Measurements from ENCODE around the gene DBNDD1. TPM values are rescaled to one million over a fixed set of nuclear protein-coding genes. Genes with fewer than 3 reads are reported as not detected.

The DBNDD1 gene
- total and polyA plus RNA-seq, 2 donors (not counting 1 experiment from before 2014, with no cell fraction given): 3.1 to 72.1 TPM

DNA sequence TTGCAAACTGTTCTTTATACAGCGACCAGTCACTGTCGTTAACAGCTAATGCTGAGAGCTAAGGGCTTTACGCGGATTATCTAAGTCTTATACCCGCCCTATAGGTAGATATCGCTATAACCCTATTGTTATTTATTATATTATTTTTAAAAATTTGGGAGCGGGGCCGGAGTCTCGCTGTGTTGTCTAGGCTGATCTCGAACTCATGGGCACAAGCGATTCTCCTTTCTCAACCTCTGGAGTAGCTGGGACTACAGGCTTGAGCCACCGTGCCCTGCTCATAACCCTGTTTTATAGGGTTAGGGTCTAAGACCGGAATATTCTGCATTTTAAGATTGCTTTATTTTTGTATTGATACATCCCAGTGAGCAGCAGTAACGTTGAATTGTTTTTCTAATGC lies 46.0 kb downstream of the DBNDD1 start:
- Mint-ChIP-seq H3K9me3 (ENCODE audit: insufficient read depth) (no peaks in the 10 kb centered on the region), H3K4me3 (peak overlapping the region; percentile 99), H3K27ac (peak overlapping the region; percentile 98), H3K4me1 (peaks cover 44% of the 10 kb centered on the region), H3K27me3 (no peaks in the 10 kb centered on the region)
- peak overlapping the region; percentile 41 to 97 (median 82) for H3K4me3 ChIP-seq (ENCODE audit: control extremely low read depth in 1 of 5, extremely low read depth in 1 of 5, insufficient read depth in 1 of 5, low read depth in 2 of 5, low read length in 4 of 5)
- TF ChIP-seq, protein P1, sequence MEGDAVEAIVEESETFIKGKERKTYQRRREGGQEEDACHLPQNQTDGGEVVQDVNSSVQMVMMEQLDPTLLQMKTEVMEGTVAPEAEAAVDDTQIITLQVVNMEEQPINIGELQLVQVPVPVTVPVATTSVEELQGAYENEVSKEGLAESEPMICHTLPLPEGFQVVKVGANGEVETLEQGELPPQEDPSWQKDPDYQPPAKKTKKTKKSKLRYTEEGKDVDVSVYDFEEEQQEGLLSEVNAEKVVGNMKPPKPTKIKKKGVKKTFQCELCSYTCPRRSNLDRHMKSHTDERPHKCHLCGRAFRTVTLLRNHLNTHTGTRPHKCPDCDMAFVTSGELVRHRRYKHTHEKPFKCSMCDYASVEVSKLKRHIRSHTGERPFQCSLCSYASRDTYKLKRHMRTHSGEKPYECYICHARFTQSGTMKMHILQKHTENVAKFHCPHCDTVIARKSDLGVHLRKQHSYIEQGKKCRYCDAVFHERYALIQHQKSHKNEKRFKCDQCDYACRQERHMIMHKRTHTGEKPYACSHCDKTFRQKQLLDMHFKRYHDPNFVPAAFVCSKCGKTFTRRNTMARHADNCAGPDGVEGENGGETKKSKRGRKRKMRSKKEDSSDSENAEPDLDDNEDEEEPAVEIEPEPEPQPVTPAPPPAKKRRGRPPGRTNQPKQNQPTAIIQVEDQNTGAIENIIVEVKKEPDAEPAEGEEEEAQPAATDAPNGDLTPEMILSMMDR (IDR thresholded peaks at IDR 0.05): no peak
- peak overlapping the region; percentile 98 for H3K4me2 ChIP-seq (replicated peaks; ENCODE audit: low read depth, low read length, poor library complexity, severe bottlenecking)
- intact Hi-C loops (cut with micrococcal nuclease): loop anchor here (2.0 to 5.0 kb wide), 3 partner anchors 16 to 54 kb away; partner anchors contain the start of gene MC1R
- no peak for DNase-seq
- peaks cover 73% of the 10 kb centered on the region for H3K79me2 ChIP-seq (ENCODE audit: control insufficient read depth, insufficient read depth, low read length)
- POLR2A ChIA-PET: interaction anchor here (0.5 kb wide), 1 partner anchor 133 kb away, joined by 6 read pairs; no protein-coding TSS in a partner anchor
- CTCF ChIA-PET: interaction anchor here (1.4 to 1.6 kb wide), 3 partner anchors 23 to 100 kb away, joined by 3 to 5 read pairs (median 3); partner anchors contain the start of genes TCF25 and TUBB3
- peaks cover 30 to 42% of the 10 kb centered on the region in 2 donors for H3K4me1 ChIP-seq (ENCODE audit: control insufficient read depth in 2 of 2, insufficient read depth in 2 of 2, low read length in 2 of 2)
- ATAC-seq (ENCODE audit: low read depth): no peak
- H3K27me3 ChIP-seq (replicated peaks in 1 of 4; ENCODE audit: control extremely low read depth in 1 of 4, control insufficient read depth in 3 of 4, insufficient read depth in 4 of 4, low read length in 3 of 4): no peaks in the 10 kb centered on the region
- peak overlapping the region; percentile 99 for H2AFZ ChIP-seq (ENCODE audit: insufficient read depth, low read depth, low read length, poor library complexity, severe bottlenecking)
- H4K20me1 ChIP-seq (ENCODE audit: control insufficient read depth, insufficient read depth, low read length, poor library complexity, severe bottlenecking): peaks cover 19% of the 10 kb centered on the region
- WGBS (ENCODE audit: insufficient coverage): 19% methylated on average over 3 of the region's 14 CpGs
- H3K36me3 ChIP-seq (replicated peaks in 1 of 2; ENCODE audit: control extremely low read depth in 1 of 2, control insufficient read depth in 1 of 2, extremely low read depth in 1 of 2, insufficient read depth in 2 of 2, low read length in 1 of 2): peaks cover 0 to 15% of the 10 kb centered on the region in 2 experiments
- peaks cover 0 to 4% (median 0%) of the 10 kb centered on the region in 3 donors for H3K9me3 ChIP-seq (ENCODE audit: control extremely low read depth in 1 of 3, control insufficient read depth in 2 of 3, insufficient read depth in 1 of 3, low read length in 2 of 3)
- H3K9ac ChIP-seq (ENCODE audit: low read length): peak overlapping the region; percentile 97
- H3K27ac ChIP-seq (ENCODE audit: low read length in 2 of 2): peak overlapping the region; percentile 54 to 88
